ENCODE data around the gene ADCK1.

The ADCK1 gene

DNA sequence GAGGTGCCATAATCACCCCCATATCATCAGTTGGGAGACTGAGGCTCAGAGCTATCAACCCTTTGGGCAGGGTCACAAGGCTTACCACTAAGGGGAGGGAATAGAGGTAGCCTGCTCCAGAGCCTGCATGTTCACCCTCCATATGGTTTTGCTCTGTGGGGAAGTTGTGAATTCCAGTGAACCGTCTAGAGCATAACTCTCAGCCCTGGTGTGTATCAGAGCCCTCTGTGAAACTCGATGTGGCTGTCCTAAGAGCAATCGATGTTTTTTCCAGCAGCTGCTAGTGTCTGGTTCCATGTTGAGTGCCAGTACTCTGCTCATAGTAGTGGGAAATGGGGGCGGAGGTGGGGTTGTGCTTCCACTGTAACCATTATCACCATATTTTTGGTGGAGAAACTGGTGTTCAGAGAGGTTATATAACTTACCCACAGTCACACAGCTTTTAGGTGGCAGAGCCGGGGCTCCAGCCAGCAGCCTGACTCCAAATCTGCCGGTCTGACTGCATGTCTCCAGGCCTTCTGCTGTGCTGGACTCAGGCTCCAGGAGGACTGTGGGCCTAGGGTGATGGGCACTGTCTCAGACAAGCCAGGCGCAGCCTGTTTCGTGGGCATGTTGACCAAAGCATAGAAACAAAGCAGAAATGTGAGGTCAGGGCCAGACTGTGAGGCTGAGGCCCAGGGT lies 104.2 kb downstream of the ADCK1 start:
- DNase-seq = no peak
- no peak for TF ChIP-seq CTCF (IDR thresholded peaks at IDR 0.05)
- H3K9me3 Mint-ChIP-seq = no peaks in the 10 kb centered on the region
- no peaks in the 10 kb centered on the region for H3K27me3 Mint-ChIP-seq (ENCODE audit: low read depth, poor library complexity)
- H3K36me3 Mint-ChIP-seq (ENCODE audit: low read depth) = peaks cover 3% of the 10 kb centered on the region
- H3K27ac Mint-ChIP-seq = no peak overlapping the region
- peaks cover 14% of the 10 kb centered on the region for H3K4me1 Mint-ChIP-seq
- no peak overlapping the region for H3K4me3 Mint-ChIP-seq

DNA sequence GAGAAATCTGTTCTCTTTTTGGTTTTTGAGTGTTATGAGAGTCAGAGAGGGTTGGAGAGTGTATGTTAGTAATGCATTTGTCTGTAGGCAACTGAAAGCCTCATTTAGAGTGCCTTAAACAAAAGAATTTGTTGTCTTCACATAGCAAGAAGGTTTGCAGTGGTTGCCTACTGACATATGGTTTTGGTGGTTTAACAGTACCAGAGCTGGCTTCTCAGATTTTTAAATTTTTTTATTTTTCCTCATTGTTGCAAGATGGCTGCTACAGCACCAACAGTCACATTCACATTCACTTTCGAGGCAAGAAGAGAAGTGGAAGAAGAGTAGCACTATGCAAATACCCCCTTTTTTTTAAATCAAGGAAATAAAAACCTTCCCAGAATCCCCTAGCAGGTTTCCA lies 106.5 kb downstream of the ADCK1 start:
- no peaks in the 10 kb centered on the region for H3K36me3 Mint-ChIP-seq (ENCODE audit: low read depth)
- H3K27ac Mint-ChIP-seq = no peak overlapping the region
- no peaks in the 10 kb centered on the region for H3K9me3 Mint-ChIP-seq
- TF ChIP-seq CTCF (IDR thresholded peaks at IDR 0.05) = no peak
- H3K4me3 Mint-ChIP-seq = no peak overlapping the region
- no peak for DNase-seq
- H3K4me1 Mint-ChIP-seq = peaks cover 14% of the 10 kb centered on the region
- no peaks in the 10 kb centered on the region for H3K27me3 Mint-ChIP-seq (ENCODE audit: low read depth, poor library complexity)

- H3K27ac Mint-ChIP-seq = no peak overlapping the region
- no peaks in the 10 kb centered on the region for H3K4me1 Mint-ChIP-seq
These were observed 108.9 kb downstream of the ADCK1 start for GRCh38 chr14:77908847-77909246.

DNA sequence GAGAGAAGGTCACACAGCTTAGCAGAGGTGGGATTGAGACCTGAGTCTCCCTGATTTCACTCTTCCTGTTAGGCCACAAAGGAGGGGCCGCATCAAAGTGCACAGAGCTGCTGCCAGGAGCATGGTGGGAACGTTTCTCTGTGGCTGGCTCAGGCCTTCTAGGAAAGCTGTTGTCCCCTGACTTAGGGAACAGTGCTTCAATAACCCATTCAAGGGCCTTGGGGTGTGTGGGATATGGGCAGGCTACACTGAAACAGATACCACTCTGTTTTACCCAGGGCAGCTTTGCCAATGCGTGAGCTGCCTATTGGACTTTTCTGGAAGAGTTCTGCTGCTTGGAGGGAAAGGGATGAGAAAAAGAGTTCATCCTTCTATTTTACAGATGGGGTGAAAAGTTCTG lies 110.0 kb downstream of the ADCK1 start:
- Mint-ChIP-seq H3K27ac (no peak overlapping the region), H3K9me3 (no peaks in the 10 kb centered on the region)

More at GRCh38 chr14:77908847-77909246, 108.9 kb downstream of the ADCK1 start:
- DNase-seq = no peak
- H3K27me3 Mint-ChIP-seq (ENCODE audit: low read depth, poor library complexity) = no peaks in the 10 kb centered on the region
- H3K36me3 Mint-ChIP-seq (ENCODE audit: low read depth) = no peaks in the 10 kb centered on the region
- H3K9me3 Mint-ChIP-seq = no peaks in the 10 kb centered on the region
- H3K4me3 Mint-ChIP-seq = no peak overlapping the region
- no peak for TF ChIP-seq CTCF (IDR thresholded peaks at IDR 0.05)

GRCh38 chr14:77910506-77910905 lies 110.6 kb downstream of the ADCK1 start:
- Mint-ChIP-seq H3K27ac (no peak overlapping the region), H3K4me3 (no peak overlapping the region), H3K27me3 (ENCODE audit: low read depth, poor library complexity) (no peaks in the 10 kb centered on the region), H3K36me3 (ENCODE audit: low read depth) (no peaks in the 10 kb centered on the region), H3K4me1 (no peaks in the 10 kb centered on the region), H3K9me3 (no peaks in the 10 kb centered on the region)
- no peak for TF ChIP-seq CTCF (IDR thresholded peaks at IDR 0.05)
- DNase-seq = no peak

More for the DNA sequence above, 110.0 kb downstream of the ADCK1 start:
- Mint-ChIP-seq H3K27me3 (ENCODE audit: low read depth, poor library complexity) (no peaks in the 10 kb centered on the region), H3K4me3 (no peak overlapping the region), H3K4me1 (no peaks in the 10 kb centered on the region), H3K36me3 (ENCODE audit: low read depth) (no peaks in the 10 kb centered on the region)
- no peak for TF ChIP-seq CTCF (IDR thresholded peaks at IDR 0.05)
- no peak for DNase-seq

GRCh38 chr14:77911356-77911755 lies 111.4 kb downstream of the ADCK1 start:
- no peaks in the 10 kb centered on the region for H3K27me3 Mint-ChIP-seq (ENCODE audit: low read depth, poor library complexity)
- no peak overlapping the region for H3K4me3 Mint-ChIP-seq
- H3K4me1 Mint-ChIP-seq = no peaks in the 10 kb centered on the region
- H3K27ac Mint-ChIP-seq = no peak overlapping the region
- no peaks in the 10 kb centered on the region for H3K36me3 Mint-ChIP-seq (ENCODE audit: low read depth)
- no peak for TF ChIP-seq CTCF (IDR thresholded peaks at IDR 0.05)
- H3K9me3 Mint-ChIP-seq = no peaks in the 10 kb centered on the region
- DNase-seq = no peak
